Measurements from ENCODE around the gene ENTPD1. TPM values are rescaled to one million over a fixed set of nuclear protein-coding genes. Genes with fewer than 3 reads are reported as not detected.

ENTPD1 gene
- polyA plus RNA-seq, 3 donors, result 62.2 to 71.1 (median 70.4) TPM

DNA sequence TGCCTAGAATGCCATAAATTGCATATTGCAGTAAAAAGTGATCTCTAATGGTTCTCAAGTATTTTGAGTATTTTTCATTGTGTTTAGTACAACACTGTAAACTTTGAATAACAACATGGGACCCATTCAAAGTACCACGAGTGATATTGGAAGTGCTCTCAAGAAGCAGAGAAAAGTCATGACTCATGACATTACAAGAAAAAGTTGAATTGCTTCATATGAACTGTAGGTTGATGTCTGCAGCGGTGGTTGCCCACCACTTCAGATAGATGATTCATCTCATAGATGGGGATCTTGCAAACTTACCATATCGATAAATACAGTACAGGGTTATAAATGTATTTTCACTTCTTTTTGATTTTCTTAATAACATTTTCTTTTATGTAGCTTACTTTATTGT lies 33.9 kb downstream of the ENTPD1 start:
- DNase-seq, result peak; percentile 16 to 67 (median 56)
- Histone ChIP-seq H3K27ac (ENCODE audit: low read depth in 1 of 2, low read length in 2 of 2) (no peak overlapping the region), H3K27me3 (ENCODE audit: control insufficient read depth in 2 of 2, insufficient read depth in 2 of 2, low read length in 2 of 2) (no peaks in the 10 kb centered on the region), H3K4me3 (replicated peaks in 1 of 3; ENCODE audit: low read depth in 2 of 3, low read length in 3 of 3) (no peak overlapping the region), H3K9ac (ENCODE audit: insufficient read depth, low read length, poor library complexity, severe bottlenecking) (no peak overlapping the region), H3K79me2 (ENCODE audit: insufficient read depth, low read length) (peaks cover 71% of the 10 kb centered on the region), H3K4me2 (replicated peaks; ENCODE audit: extremely low read depth, low read length, poor library complexity, severe bottlenecking) (no peak overlapping the region), H2AFZ (ENCODE audit: insufficient read depth, low read depth, low read length, poor library complexity, severe bottlenecking) (no peak overlapping the region), H3K9me3 (replicated peaks in 1 of 2; ENCODE audit: control insufficient read depth in 1 of 2, insufficient read depth in 1 of 2, low read length in 2 of 2) (no peaks in the 10 kb centered on the region), H3K36me3 (replicated peaks in 1 of 2; ENCODE audit: control insufficient read depth in 1 of 2, insufficient read depth in 2 of 2, low read length in 2 of 2) (peaks cover 6 to 23% of the 10 kb centered on the region in 2 donors), H4K20me1 (ENCODE audit: insufficient read depth, low read length) (peaks cover 15% of the 10 kb centered on the region), H3K4me1 (ENCODE audit: control insufficient read depth in 1 of 2, insufficient read depth in 2 of 2, low read length in 2 of 2) (peaks cover 50 to 70% of the 10 kb centered on the region in 2 donors)
- Mint-ChIP-seq H3K4me3 (no peak overlapping the region), H3K27me3 (ENCODE audit: low read depth in 3 of 3) (no peaks in the 10 kb centered on the region), H3K27ac (peak overlapping the region in 3 of 7 donors; percentile 21 to 50 (median 35)), H3K36me3 (peaks cover 29 to 39% of the 10 kb centered on the region in 2 donors), H3K4me1 (peaks cover 68% of the 10 kb centered on the region), H3K9me3 (peaks cover 0 to 3% (median 0%) of the 10 kb centered on the region in 7 donors)
- no CpG with 5 or more reads among the region's 3 CpGs for WGBS (ENCODE audit: insufficient coverage)
- intact Hi-C loops (cut with micrococcal nuclease), result loop anchor here (5.0 kb wide), 1 partner anchor 33 kb away; the partner anchor contains the start of gene ENTPD1 (in 2 of the 2)
- TF ChIP-seq, protein P1, sequence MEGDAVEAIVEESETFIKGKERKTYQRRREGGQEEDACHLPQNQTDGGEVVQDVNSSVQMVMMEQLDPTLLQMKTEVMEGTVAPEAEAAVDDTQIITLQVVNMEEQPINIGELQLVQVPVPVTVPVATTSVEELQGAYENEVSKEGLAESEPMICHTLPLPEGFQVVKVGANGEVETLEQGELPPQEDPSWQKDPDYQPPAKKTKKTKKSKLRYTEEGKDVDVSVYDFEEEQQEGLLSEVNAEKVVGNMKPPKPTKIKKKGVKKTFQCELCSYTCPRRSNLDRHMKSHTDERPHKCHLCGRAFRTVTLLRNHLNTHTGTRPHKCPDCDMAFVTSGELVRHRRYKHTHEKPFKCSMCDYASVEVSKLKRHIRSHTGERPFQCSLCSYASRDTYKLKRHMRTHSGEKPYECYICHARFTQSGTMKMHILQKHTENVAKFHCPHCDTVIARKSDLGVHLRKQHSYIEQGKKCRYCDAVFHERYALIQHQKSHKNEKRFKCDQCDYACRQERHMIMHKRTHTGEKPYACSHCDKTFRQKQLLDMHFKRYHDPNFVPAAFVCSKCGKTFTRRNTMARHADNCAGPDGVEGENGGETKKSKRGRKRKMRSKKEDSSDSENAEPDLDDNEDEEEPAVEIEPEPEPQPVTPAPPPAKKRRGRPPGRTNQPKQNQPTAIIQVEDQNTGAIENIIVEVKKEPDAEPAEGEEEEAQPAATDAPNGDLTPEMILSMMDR (IDR thresholded peaks at IDR 0.05), result no peak

DNA sequence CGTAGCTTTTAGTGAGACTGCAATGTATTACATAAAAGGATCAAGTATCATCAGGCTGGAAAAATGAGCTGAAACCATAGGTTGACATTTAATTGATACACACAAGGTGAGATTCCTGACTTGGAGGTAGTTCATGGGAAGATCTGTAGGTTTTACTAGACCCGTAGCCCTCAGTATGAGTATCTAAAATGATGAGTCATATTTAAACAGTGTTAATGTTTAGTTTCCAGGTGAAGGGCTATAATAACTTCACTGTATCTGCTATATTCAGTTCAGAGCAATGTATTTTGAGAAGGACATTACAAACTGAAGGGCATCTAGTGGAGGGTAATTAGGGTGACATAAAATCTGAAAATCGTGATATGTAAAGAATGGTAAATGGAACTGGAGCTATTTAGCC lies 35.0 kb downstream of the ENTPD1 start:
- WGBS (ENCODE audit: insufficient coverage), result 100% methylated on average over 1 of the region's 3 CpGs
- H3K4me1 ChIP-seq (ENCODE audit: control insufficient read depth in 1 of 2, insufficient read depth in 2 of 2, low read length in 2 of 2), result peaks cover 60 to 74% of the 10 kb centered on the region in 2 donors
- H3K4me1 Mint-ChIP-seq, result peaks cover 67% of the 10 kb centered on the region
- H3K4me3 ChIP-seq (replicated peaks in 1 of 3; ENCODE audit: low read depth in 2 of 3, low read length in 3 of 3), result no peak overlapping the region
- H3K79me2 ChIP-seq (ENCODE audit: insufficient read depth, low read length), result peaks cover 71% of the 10 kb centered on the region
- H3K27ac ChIP-seq (ENCODE audit: low read depth in 1 of 2, low read length in 2 of 2), result peak overlapping the region in 1 of 2 donors; percentile 95
- no peaks in the 10 kb centered on the region for H3K27me3 Mint-ChIP-seq (ENCODE audit: low read depth in 3 of 3)
- no peaks in the 10 kb centered on the region for H3K27me3 ChIP-seq (ENCODE audit: control insufficient read depth in 2 of 2, insufficient read depth in 2 of 2, low read length in 2 of 2)
- TF ChIP-seq, protein P1 (IDR thresholded peaks at IDR 0.05), result no peak
- H4K20me1 ChIP-seq (ENCODE audit: insufficient read depth, low read length), result peaks cover 4% of the 10 kb centered on the region
- peak overlapping the region in 6 of 7 donors; percentile 1 to 98 (median 94) for H3K27ac Mint-ChIP-seq
- intact Hi-C loops (cut with micrococcal nuclease), result loop anchor here (5.0 kb wide), 1 partner anchor 34 kb away; the partner anchor contains the start of gene ENTPD1 (in 2 of the 2)
- no peak overlapping the region for H2AFZ ChIP-seq (ENCODE audit: insufficient read depth, low read depth, low read length, poor library complexity, severe bottlenecking)
- peaks cover 6 to 17% of the 10 kb centered on the region in 2 donors for H3K36me3 ChIP-seq (replicated peaks in 1 of 2; ENCODE audit: control insufficient read depth in 1 of 2, insufficient read depth in 2 of 2, low read length in 2 of 2)
- H3K4me2 ChIP-seq (replicated peaks; ENCODE audit: extremely low read depth, low read length, poor library complexity, severe bottlenecking), result no peak overlapping the region
- H3K4me3 Mint-ChIP-seq, result no peak overlapping the region
- H3K9ac ChIP-seq (ENCODE audit: insufficient read depth, low read length, poor library complexity, severe bottlenecking), result no peak overlapping the region
- peaks cover 28 to 29% of the 10 kb centered on the region in 2 donors for H3K36me3 Mint-ChIP-seq
- no peaks in the 10 kb centered on the region for H3K9me3 ChIP-seq (replicated peaks in 1 of 2; ENCODE audit: control insufficient read depth in 1 of 2, insufficient read depth in 1 of 2, low read length in 2 of 2)
- peaks cover 0 to 3% (median 0%) of the 10 kb centered on the region in 7 donors for H3K9me3 Mint-ChIP-seq
- DNase-seq, result no peak

All from CD14-positive monocyte (primary cell).